ENCODE results near the gene TAAR6.
"Not testable (repeated sequence)": the region's sequence is repeated elsewhere in the genome, so short reads cannot be mapped to it uniquely, and the experiment has no call there.

The TAAR6 gene

DNA sequence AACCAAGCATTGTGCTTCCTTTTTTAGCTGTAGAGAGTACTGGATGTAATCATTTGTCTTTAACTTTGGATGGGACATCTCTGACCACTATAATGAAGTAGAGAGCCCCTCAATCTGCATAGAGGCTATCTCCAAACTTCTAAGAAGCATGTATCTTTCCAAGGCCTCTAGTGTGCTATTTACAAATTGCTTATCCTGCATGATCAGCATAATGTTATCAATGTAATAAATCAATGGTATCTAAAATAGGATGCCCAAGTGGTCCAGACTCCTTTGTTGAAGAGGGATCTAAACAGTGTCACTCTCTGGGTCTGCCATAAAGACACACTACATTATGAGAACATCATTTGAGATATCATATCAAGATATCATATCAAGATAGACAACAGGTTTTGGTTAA lies 25.3 kb upstream of the TAAR6 start:
- no peaks in the 10 kb centered on the region for H3K4me1 ChIP-seq (ENCODE audit: control insufficient read depth in 5 of 5, insufficient read depth in 5 of 5, low read length in 5 of 5)
- H3K4me3 ChIP-seq (ENCODE audit: low read depth in 1 of 5, low read length in 5 of 5): no peak overlapping the region
- H3K36me3 ChIP-seq (ENCODE audit: control insufficient read depth in 5 of 5, insufficient read depth in 5 of 5, low read length in 5 of 5): no peaks in the 10 kb centered on the region
- H3K27me3 ChIP-seq (ENCODE audit: control insufficient read depth in 5 of 5, insufficient read depth in 4 of 5, low read length in 5 of 5): peaks cover 0 to 3% (median 0%) of the 10 kb centered on the region in 5 donors
- no peaks in the 10 kb centered on the region for H3K9me3 ChIP-seq (ENCODE audit: control insufficient read depth in 5 of 5, low read length in 5 of 5)
- no peak overlapping the region for H3K27ac ChIP-seq (ENCODE audit: low read depth, low read length)
- no peak overlapping the region for H3K9ac ChIP-seq (ENCODE audit: low read length in 5 of 5)

GRCh38 chr6:132548746-132549463 lies 21.2 kb upstream of the TAAR6 start:
- Histone ChIP-seq H3K36me3 (ENCODE audit: control insufficient read depth in 5 of 5, insufficient read depth in 5 of 5, low read length in 5 of 5) (no peaks in the 10 kb centered on the region), H3K27me3 (ENCODE audit: control insufficient read depth in 5 of 5, insufficient read depth in 4 of 5, low read length in 5 of 5) (no peaks in the 10 kb centered on the region)

GRCh38 chr6:132551214-132551613 lies 18.9 kb upstream of the TAAR6 start:
- H3K9ac ChIP-seq (ENCODE audit: low read length in 5 of 5): no peak overlapping the region
- no peaks in the 10 kb centered on the region for H3K9me3 ChIP-seq (ENCODE audit: control insufficient read depth in 5 of 5, low read length in 5 of 5)
- H3K27ac ChIP-seq (ENCODE audit: low read depth, low read length): no peak overlapping the region
- H3K4me3 ChIP-seq (ENCODE audit: low read depth in 1 of 5, low read length in 5 of 5): no peak overlapping the region
- no peaks in the 10 kb centered on the region for H3K36me3 ChIP-seq (ENCODE audit: control insufficient read depth in 5 of 5, insufficient read depth in 5 of 5, low read length in 5 of 5)
- H3K27me3 ChIP-seq (ENCODE audit: control insufficient read depth in 5 of 5, insufficient read depth in 4 of 5, low read length in 5 of 5): no peaks in the 10 kb centered on the region
- no peaks in the 10 kb centered on the region for H3K4me1 ChIP-seq (ENCODE audit: control insufficient read depth in 5 of 5, insufficient read depth in 5 of 5, low read length in 5 of 5)

More at GRCh38 chr6:132548746-132549463, 21.2 kb upstream of the TAAR6 start:
- H3K9ac ChIP-seq (ENCODE audit: low read length in 5 of 5): no peak overlapping the region
- no peak overlapping the region for H3K4me3 ChIP-seq (ENCODE audit: low read depth in 1 of 5, low read length in 5 of 5)
- no peaks in the 10 kb centered on the region for H3K4me1 ChIP-seq (ENCODE audit: control insufficient read depth in 5 of 5, insufficient read depth in 5 of 5, low read length in 5 of 5)
- H3K9me3 ChIP-seq (ENCODE audit: control insufficient read depth in 5 of 5, low read length in 5 of 5): no peaks in the 10 kb centered on the region
- H3K27ac ChIP-seq (ENCODE audit: low read depth, low read length): no peak overlapping the region

DNA sequence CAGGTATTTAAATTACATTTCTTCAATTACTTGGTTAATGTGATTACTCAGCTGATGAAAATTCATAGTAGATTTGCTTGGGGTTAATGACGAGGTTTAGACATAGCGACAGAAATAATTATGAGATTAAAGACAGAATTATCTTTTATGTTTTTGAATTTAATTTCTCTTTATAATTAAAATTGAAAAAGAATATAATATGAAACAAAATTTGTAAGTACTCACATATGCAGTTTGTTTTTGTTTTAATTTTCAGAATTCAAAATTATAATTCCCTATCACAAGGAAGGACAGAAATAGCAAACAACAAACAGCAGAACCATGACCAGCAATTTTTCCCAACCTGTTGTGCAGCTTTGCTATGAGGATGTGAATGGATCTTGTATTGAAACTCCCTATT lies 17.8 kb upstream of the TAAR6 start, which contains the start of gene TAAR8:
Gene TAAR8 (plus strand): TSS at position 301 of the 400 bp plus-strand sequence. CDS start 21 bp downstream, at position 322.
- Histone ChIP-seq H3K4me1 (ENCODE audit: control insufficient read depth in 5 of 5, insufficient read depth in 5 of 5, low read length in 5 of 5) (no peaks in the 10 kb centered on the region), H3K9ac (ENCODE audit: low read length in 5 of 5) (no peak within 1 kb of the TSS), H3K27ac (ENCODE audit: low read depth, low read length) (no peak within 1 kb of the TSS), H3K4me3 (ENCODE audit: low read depth in 1 of 5, low read length in 5 of 5) (no peak within 1 kb of the TSS), H3K9me3 (ENCODE audit: control insufficient read depth in 5 of 5, low read length in 5 of 5) (no peaks in the 10 kb centered on the region), H3K36me3 (ENCODE audit: control insufficient read depth in 5 of 5, insufficient read depth in 5 of 5, low read length in 5 of 5) (no peaks in the 10 kb centered on the region), H3K27me3 (ENCODE audit: control insufficient read depth in 5 of 5, insufficient read depth in 4 of 5, low read length in 5 of 5) (no peaks in the 10 kb centered on the region)

DNA sequence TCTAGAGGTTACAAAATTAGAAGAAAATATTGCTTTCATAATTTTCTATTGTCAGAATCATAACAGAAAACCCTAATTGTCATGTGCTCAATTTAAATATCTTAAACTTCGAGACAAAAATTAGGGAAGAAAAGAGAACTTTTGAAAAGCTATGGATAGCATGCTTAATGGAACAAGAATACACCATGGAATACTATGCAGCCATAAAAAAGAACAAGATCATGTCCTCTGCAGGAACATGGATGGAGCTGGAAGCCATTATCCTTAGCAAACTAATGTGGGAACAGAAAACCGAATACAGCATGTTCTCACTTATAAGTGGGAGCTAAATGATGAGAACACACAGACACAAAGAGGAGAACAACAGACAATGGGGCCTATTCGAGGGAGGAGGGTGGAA lies 10.0 kb upstream of the TAAR6 start:
- H3K27me3 ChIP-seq (ENCODE audit: control insufficient read depth in 5 of 5, insufficient read depth in 4 of 5, low read length in 5 of 5); H3K4me3 ChIP-seq (ENCODE audit: low read depth in 1 of 5, low read length in 5 of 5); H3K36me3 ChIP-seq (ENCODE audit: control insufficient read depth in 5 of 5, insufficient read depth in 5 of 5, low read length in 5 of 5); H3K27ac ChIP-seq (ENCODE audit: low read depth, low read length); H3K4me1 ChIP-seq (ENCODE audit: control insufficient read depth in 5 of 5, insufficient read depth in 5 of 5, low read length in 5 of 5); H3K9me3 ChIP-seq (ENCODE audit: control insufficient read depth in 5 of 5, low read length in 5 of 5); H3K9ac ChIP-seq (ENCODE audit: low read length in 5 of 5): not testable (repeated sequence)

GRCh38 chr6:132566404-132566803 lies 3.7 kb upstream of the TAAR6 start:
- Histone ChIP-seq H3K4me1 (ENCODE audit: control insufficient read depth in 5 of 5, insufficient read depth in 5 of 5, low read length in 5 of 5) (no peaks in the 10 kb centered on the region), H3K27ac (ENCODE audit: low read depth, low read length) (no peak overlapping the region), H3K4me3 (ENCODE audit: low read depth in 1 of 5, low read length in 5 of 5) (no peak overlapping the region), H3K9ac (ENCODE audit: low read length in 5 of 5) (no peak overlapping the region), H3K36me3 (ENCODE audit: control insufficient read depth in 5 of 5, insufficient read depth in 5 of 5, low read length in 5 of 5) (no peaks in the 10 kb centered on the region), H3K9me3 (ENCODE audit: control insufficient read depth in 5 of 5, low read length in 5 of 5) (no peaks in the 10 kb centered on the region), H3K27me3 (ENCODE audit: control insufficient read depth in 5 of 5, insufficient read depth in 4 of 5, low read length in 5 of 5) (peaks cover 0 to 11% (median 0%) of the 10 kb centered on the region in 5 donors)

DNA sequence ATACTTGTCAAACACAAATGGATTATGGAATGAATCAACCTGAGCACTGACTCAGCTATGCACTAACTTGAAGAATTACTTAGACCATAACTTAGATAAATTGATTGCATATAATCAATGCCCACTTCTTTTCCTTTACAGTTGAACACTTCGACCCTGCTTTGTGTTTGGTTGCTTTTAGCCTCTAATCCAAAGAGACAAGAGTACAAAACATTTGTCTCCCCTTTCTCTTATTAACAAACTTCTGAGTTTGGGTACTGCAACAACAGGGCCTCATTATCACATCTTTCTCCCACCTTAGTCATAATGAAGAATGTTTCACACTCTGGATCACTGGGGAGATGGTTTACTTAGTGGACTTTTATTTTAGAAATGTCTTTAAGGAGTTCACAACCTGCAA lies 2.6 kb upstream of the TAAR6 start:
- Histone ChIP-seq H3K9ac (ENCODE audit: low read length in 5 of 5) (no peak overlapping the region), H3K27ac (ENCODE audit: low read depth, low read length) (no peak overlapping the region), H3K36me3 (ENCODE audit: control insufficient read depth in 5 of 5, insufficient read depth in 5 of 5, low read length in 5 of 5) (no peaks in the 10 kb centered on the region), H3K4me3 (ENCODE audit: low read depth in 1 of 5, low read length in 5 of 5) (no peak overlapping the region), H3K27me3 (ENCODE audit: control insufficient read depth in 5 of 5, insufficient read depth in 4 of 5, low read length in 5 of 5) (peaks cover 0 to 9% (median 0%) of the 10 kb centered on the region in 5 donors), H3K4me1 (ENCODE audit: control insufficient read depth in 5 of 5, insufficient read depth in 5 of 5, low read length in 5 of 5) (no peaks in the 10 kb centered on the region), H3K9me3 (ENCODE audit: control insufficient read depth in 5 of 5, low read length in 5 of 5) (no peaks in the 10 kb centered on the region)

DNA sequence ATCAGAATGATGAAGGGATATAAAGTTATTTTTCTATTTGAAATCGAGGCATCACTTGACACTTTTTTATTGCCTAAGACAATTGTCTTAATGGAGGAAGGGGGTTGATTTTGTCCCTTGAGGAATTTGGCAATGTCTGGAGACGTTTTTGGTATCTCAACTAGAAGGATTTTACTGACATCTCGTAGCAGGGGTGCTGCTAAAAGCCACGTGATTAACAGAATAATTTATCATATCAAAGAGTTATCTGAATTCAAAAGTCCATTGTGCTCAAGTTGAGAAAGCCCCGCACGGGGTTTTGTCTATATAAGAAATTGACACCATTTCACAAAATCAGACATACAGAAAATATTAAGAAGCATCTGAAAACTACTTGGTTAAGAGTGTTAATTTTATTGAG lies 1.5 kb upstream of the TAAR6 start:
- Histone ChIP-seq H3K4me3 (ENCODE audit: low read depth in 1 of 5, low read length in 5 of 5) (no peak overlapping the region), H3K27me3 (ENCODE audit: control insufficient read depth in 5 of 5, insufficient read depth in 4 of 5, low read length in 5 of 5) (peaks cover 0 to 5% (median 0%) of the 10 kb centered on the region in 5 donors), H3K4me1 (ENCODE audit: control insufficient read depth in 5 of 5, insufficient read depth in 5 of 5, low read length in 5 of 5) (no peaks in the 10 kb centered on the region), H3K36me3 (ENCODE audit: control insufficient read depth in 5 of 5, insufficient read depth in 5 of 5, low read length in 5 of 5) (no peaks in the 10 kb centered on the region), H3K27ac (ENCODE audit: low read depth, low read length) (no peak overlapping the region), H3K9me3 (ENCODE audit: control insufficient read depth in 5 of 5, low read length in 5 of 5) (no peaks in the 10 kb centered on the region), H3K9ac (ENCODE audit: low read length in 5 of 5) (no peak overlapping the region)

DNA sequence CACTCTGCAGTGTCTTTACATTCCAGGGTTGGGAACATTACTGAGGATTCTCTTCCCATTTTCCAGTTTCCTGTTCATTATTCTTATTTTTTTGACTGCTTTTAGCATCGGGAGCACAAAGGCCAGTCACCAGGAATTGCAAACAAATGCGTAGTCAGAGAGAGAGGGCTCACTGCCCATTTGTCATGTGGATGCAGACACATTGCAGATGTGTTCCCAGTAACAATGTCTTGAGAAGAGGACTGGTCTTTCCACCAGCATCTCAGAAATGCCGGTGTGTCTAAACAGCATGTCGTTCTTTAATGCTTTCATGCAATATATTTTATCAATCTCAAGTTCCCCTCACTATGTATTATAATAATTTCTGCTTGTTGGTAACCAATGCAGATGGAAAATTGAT lies 952 bp upstream of the TAAR6 start:
- H3K36me3 ChIP-seq (ENCODE audit: control insufficient read depth in 5 of 5, insufficient read depth in 5 of 5, low read length in 5 of 5): no peaks in the 10 kb centered on the region
- no peak overlapping the region for H3K27ac ChIP-seq (ENCODE audit: low read depth, low read length)
- no peaks in the 10 kb centered on the region for H3K9me3 ChIP-seq (ENCODE audit: control insufficient read depth in 5 of 5, low read length in 5 of 5)
- H3K27me3 ChIP-seq (ENCODE audit: control insufficient read depth in 5 of 5, insufficient read depth in 4 of 5, low read length in 5 of 5): peaks cover 0 to 5% (median 0%) of the 10 kb centered on the region in 5 donors
- H3K9ac ChIP-seq (ENCODE audit: low read length in 5 of 5): no peak overlapping the region
- H3K4me3 ChIP-seq (ENCODE audit: low read depth in 1 of 5, low read length in 5 of 5): no peak overlapping the region
- no peaks in the 10 kb centered on the region for H3K4me1 ChIP-seq (ENCODE audit: control insufficient read depth in 5 of 5, insufficient read depth in 5 of 5, low read length in 5 of 5)

GRCh38 chr6:132571774-132572173 lies 1.7 kb downstream of the TAAR6 start:
- H3K4me3 ChIP-seq (ENCODE audit: low read depth in 1 of 5, low read length in 5 of 5): no peak overlapping the region
- H3K27me3 ChIP-seq (ENCODE audit: control insufficient read depth in 5 of 5, insufficient read depth in 4 of 5, low read length in 5 of 5): peaks cover 0 to 5% (median 0%) of the 10 kb centered on the region in 5 donors
- no peaks in the 10 kb centered on the region for H3K4me1 ChIP-seq (ENCODE audit: control insufficient read depth in 5 of 5, insufficient read depth in 5 of 5, low read length in 5 of 5)
- no peaks in the 10 kb centered on the region for H3K36me3 ChIP-seq (ENCODE audit: control insufficient read depth in 5 of 5, insufficient read depth in 5 of 5, low read length in 5 of 5)
- H3K27ac ChIP-seq (ENCODE audit: low read depth, low read length): no peak overlapping the region
- no peaks in the 10 kb centered on the region for H3K9me3 ChIP-seq (ENCODE audit: control insufficient read depth in 5 of 5, low read length in 5 of 5)
- H3K9ac ChIP-seq (ENCODE audit: low read length in 5 of 5): no peak overlapping the region
